ENCODE measurements around the gene CYRIA.

- no peak for TF ChIP-seq TAF1 (IDR thresholded peaks at IDR 0.05; ENCODE audit: low read depth)
- TF ChIP-seq YY1 (IDR thresholded peaks at IDR 0.05; ENCODE audit: low read depth) = no peak
Measured at GRCh38 chr2:16693854-16694253, 28.2 kb upstream of the CYRIA start.
